Osteoblast (primary cell): ENCODE results near the gene RAB25. TPM values are rescaled to one million over a fixed set of nuclear protein-coding genes. Genes with fewer than 3 reads are reported as not detected.

Source experiments
- DNase-seq: peaks from one replicate; pipeline ENCODE4 v3.0.0; 2011; ENCODE audit warnings: low spot score, mixed read lengths; ENCODE audit not compliant: insufficient read length; ENCODE audit errors: missing footprints
- H2AFZ ChIP-seq: 2 replicates; pipeline ENCODE4 v1.6.0; 2011; ENCODE audit warnings: mild to moderate bottlenecking, low read length
- H3K27ac ChIP-seq: 2 replicates; pipeline ENCODE4 v1.5.1; 2011; ENCODE audit warnings: mild to moderate bottlenecking, low read depth, low read length, moderate library complexity
- H3K27me3 ChIP-seq: 2 replicates; pipeline ENCODE4 v1.6.0; 2012; ENCODE audit warnings: mild to moderate bottlenecking, control low read depth, inconsistent platforms, low read length, moderate library complexity; ENCODE audit not compliant: insufficient read depth
- H3K36me3 ChIP-seq: 2 replicates; pipeline ENCODE4 v1.5.1; 2011; ENCODE audit warnings: mild to moderate bottlenecking, low read length, control low read depth, moderate library complexity; ENCODE audit not compliant: insufficient read depth
- H3K4me1 ChIP-seq: 2 replicates; pipeline ENCODE4 v1.5.1; 2011; ENCODE audit warnings: mild to moderate bottlenecking, low read length, control low read depth, moderate library complexity; ENCODE audit not compliant: insufficient read depth
- H3K4me2 ChIP-seq: 2 replicates; pipeline ENCODE4 v1.6.0; 2011; ENCODE audit warnings: mild to moderate bottlenecking, low read length; ENCODE audit not compliant: insufficient read depth
- H3K4me3 ChIP-seq: fragments of 200-600 bp; sonication (generic); 3 replicates; pipeline ENCODE4 v1.5.1; 2012; ENCODE audit warnings: mild to moderate bottlenecking, low read length, inconsistent platforms; ENCODE audit not compliant: insufficient read depth
- H3K79me2 ChIP-seq: 2 replicates; pipeline ENCODE4 v1.6.0; 2012; ENCODE audit warnings: mild to moderate bottlenecking, low read length, control low read depth, inconsistent platforms; ENCODE audit not compliant: insufficient read depth
- H3K9me3 ChIP-seq: 2 replicates; pipeline ENCODE4 v1.5.1; 2011; ENCODE audit warnings: low read depth, low read length, control low read depth
- H4K20me1 ChIP-seq: 2 replicates; pipeline ENCODE4 v1.6.0; 2012; ENCODE audit warnings: mild to moderate bottlenecking, low read length, control low read depth; ENCODE audit not compliant: insufficient read depth
- total RNA-seq: library from RNA; depleted of rRNA; stranded (reverse); fragments of >200 nt; gene quantifications from 2 replicates; pipeline ENCODE4 v1.2.3, GENCODE V29; 2012
- TF ChIP-seq, protein P1 (sequence below): IDR thresholded peaks from 2 replicates; pipeline ENCODE4 v1.5.1; 2011; ENCODE audit warnings: mild to moderate bottlenecking, low read depth, low read length, moderate library complexity; ENCODE audit errors: extremely low read depth

RAB25 gene
- total RNA-seq, 1 donor: not detected

DNA sequence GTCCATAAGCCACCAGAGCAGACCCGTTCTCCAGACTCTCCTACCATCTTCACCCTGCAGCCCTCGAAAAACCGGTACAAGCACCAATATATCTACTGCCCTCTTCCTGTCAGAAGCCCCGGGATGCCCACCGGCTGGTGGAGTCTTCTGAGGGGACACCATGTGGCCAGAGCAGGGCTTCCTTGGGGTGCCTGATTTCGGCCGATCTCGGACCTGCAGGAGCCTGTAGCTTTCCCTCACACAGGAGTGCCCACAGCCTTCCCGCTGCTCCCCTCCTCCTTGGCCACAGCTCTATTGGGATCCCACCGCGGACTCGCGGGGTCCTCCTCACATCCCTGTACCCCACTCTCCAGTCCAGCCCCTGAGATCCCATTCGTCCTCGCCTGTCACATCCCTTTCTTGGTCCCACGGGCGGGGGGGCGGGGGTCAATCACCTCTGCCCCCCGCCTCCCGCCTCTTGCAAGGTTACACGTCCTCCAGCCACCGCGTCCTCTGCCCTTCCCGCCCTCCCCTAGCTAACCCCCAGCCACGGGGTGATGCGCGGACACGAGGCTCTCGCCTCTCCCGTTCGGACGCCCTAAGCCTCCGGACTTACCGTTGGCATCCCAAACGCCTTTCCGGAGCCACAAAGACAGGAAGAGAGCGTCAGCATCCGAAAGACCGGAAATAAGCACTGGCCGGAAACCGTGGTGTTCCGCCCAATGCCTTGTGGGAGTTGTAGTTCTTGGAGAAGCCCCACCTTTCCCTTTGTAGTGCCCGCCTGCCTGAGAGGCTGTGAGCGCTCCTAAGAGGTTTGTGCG lies 40.5 kb upstream of the RAB25 start, which contains the start of gene SSR2:
TSS of gene SSR2 (minus strand) at position 659 of the 800 bp plus-strand sequence. CDS start 784 bp downstream, outside the sequence.
- Histone ChIP-seq H3K79me2 (peaks cover 35% of the 10 kb centered on the region), H3K9me3 (no peaks in the 10 kb centered on the region), H3K36me3 (peaks cover 38% of the 10 kb centered on the region), H3K4me2 (peak within 1 kb of the TSS; percentile 99), H3K27me3 (peaks cover 6% of the 10 kb centered on the region), H2AFZ (peak within 1 kb of the TSS; percentile 89), H3K27ac (peak within 1 kb of the TSS; percentile 68), H3K4me3 (peak within 1 kb of the TSS; percentile 92), H3K4me1 (peaks cover 8% of the 10 kb centered on the region), H4K20me1 (peaks cover 15% of the 10 kb centered on the region)
- TF ChIP-seq, protein P1, sequence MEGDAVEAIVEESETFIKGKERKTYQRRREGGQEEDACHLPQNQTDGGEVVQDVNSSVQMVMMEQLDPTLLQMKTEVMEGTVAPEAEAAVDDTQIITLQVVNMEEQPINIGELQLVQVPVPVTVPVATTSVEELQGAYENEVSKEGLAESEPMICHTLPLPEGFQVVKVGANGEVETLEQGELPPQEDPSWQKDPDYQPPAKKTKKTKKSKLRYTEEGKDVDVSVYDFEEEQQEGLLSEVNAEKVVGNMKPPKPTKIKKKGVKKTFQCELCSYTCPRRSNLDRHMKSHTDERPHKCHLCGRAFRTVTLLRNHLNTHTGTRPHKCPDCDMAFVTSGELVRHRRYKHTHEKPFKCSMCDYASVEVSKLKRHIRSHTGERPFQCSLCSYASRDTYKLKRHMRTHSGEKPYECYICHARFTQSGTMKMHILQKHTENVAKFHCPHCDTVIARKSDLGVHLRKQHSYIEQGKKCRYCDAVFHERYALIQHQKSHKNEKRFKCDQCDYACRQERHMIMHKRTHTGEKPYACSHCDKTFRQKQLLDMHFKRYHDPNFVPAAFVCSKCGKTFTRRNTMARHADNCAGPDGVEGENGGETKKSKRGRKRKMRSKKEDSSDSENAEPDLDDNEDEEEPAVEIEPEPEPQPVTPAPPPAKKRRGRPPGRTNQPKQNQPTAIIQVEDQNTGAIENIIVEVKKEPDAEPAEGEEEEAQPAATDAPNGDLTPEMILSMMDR: no peak
- peak; percentile 97 for DNase-seq

DNA sequence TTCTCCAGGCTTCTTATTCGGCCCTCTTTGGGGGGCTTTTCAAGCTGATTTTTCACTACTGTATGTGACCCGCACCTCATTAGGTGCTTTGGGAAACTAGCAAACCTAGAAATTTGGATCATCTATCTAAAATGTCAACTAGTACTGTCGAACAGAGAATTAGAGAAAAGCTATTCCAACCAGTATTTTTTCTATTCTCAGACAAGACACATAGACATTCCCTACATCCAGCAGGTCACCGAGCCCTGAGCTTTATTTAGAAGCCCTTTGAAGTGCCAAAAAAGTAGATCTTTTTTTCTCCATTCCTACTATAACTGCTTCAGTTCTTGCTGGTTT lies 39.9 kb upstream of the RAB25 start:
- Histone ChIP-seq H2AFZ (peak overlapping the region; percentile 89), H3K79me2 (peaks cover 35% of the 10 kb centered on the region), H3K4me3 (peak overlapping the region; percentile 92), H3K27me3 (peaks cover 6% of the 10 kb centered on the region), H3K9me3 (no peaks in the 10 kb centered on the region), H4K20me1 (peaks cover 15% of the 10 kb centered on the region), H3K27ac (no peak overlapping the region), H3K36me3 (peaks cover 32% of the 10 kb centered on the region), H3K4me1 (peaks cover 8% of the 10 kb centered on the region), H3K4me2 (peak overlapping the region; percentile 90)
- TF ChIP-seq, protein P1: no peak
- no peak for DNase-seq

DNA sequence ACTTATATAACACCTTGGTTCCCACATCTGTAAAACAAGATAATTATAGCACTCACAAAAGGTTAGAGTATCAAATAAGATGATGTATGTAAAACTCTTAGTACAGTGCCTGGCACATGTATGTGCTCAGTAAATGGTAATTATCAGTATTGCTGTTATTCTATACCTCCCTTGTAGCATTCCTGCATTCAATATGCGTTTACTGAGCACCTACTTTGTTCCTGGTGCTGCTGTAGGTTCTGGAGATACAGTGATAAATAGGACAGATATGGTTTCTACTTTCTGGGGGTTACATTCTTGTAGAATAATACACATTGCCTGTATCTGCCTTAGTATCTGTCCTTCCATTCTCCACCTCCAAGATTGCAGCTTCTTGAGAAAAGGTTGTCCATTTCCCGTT lies 39.0 kb upstream of the RAB25 start:
- Histone ChIP-seq H3K4me3 (no peak overlapping the region), H3K4me1 (peaks cover 8% of the 10 kb centered on the region), H2AFZ (no peak overlapping the region), H3K4me2 (no peak overlapping the region), H3K27ac (no peak overlapping the region), H3K79me2 (peaks cover 31% of the 10 kb centered on the region), H3K36me3 (peaks cover 24% of the 10 kb centered on the region), H3K9me3 (no peaks in the 10 kb centered on the region), H3K27me3 (peaks cover 6% of the 10 kb centered on the region), H4K20me1 (peaks cover 10% of the 10 kb centered on the region)
- TF ChIP-seq, protein P1: no peak
- DNase-seq: peak; percentile 19

DNA sequence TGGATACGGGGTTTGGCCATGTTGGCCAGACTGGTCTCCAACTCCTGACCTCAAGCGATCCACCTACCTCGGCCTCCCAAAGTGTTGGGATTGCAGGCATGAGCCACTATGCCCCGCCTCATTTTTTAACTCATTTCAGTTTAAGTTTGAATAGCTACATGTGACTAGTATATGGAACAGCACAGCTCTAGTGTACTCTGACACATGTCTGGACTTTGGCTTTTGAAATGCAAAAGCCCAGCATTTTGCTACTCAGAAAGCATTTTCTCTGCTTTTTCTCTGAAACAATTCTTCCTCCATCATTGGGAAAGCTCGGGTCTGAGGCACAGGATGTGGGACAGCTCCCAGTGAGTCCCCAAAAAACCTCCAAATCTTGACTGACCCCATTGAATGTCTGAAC lies 36.2 kb upstream of the RAB25 start:
- Histone ChIP-seq H3K4me1 (peaks cover 5% of the 10 kb centered on the region), H3K9me3 (no peaks in the 10 kb centered on the region), H4K20me1 (peaks cover 6% of the 10 kb centered on the region), H3K27me3 (peaks cover 6% of the 10 kb centered on the region), H2AFZ (no peak overlapping the region), H3K4me2 (no peak overlapping the region), H3K79me2 (peaks cover 10% of the 10 kb centered on the region), H3K36me3 (peaks cover under 1% of the 10 kb centered on the region), H3K27ac (no peak overlapping the region), H3K4me3 (no peak overlapping the region)
- no peak for DNase-seq
- TF ChIP-seq, protein P1: no peak
